Measurements from ENCODE around the gene WNT5A. TPM values are rescaled to one million over a fixed set of nuclear protein-coding genes. Genes with fewer than 3 reads are reported as not detected.
A peak's percentile ranks its signal among the peaks of the same experiment; 100 is the strongest.

The WNT5A gene
- 8.9 TPM for total RNA-seq

GRCh38 chr3:55486857-55487380 lies at the start of gene WNT5A:
Gene WNT5A (minus strand): TSS chr3:55487306. CDS start chr3:55486985, 321 bp downstream.
- Histone ChIP-seq H3K27me3 (ENCODE audit: control insufficient read depth in 3 of 3, insufficient read depth in 3 of 3, low read length in 3 of 3) (peaks cover 13 to 23% (median 17%) of the 10 kb centered on the region in 3 donors), H3K9ac (ENCODE audit: low read depth in 1 of 3, low read length in 3 of 3) (peak within 1 kb of the TSS; percentile 80 to 87 (median 85)), H3K4me3 (ENCODE audit: low read length in 3 of 3) (peak within 1 kb of the TSS; percentile 84 to 85 (median 85)), H3K4me1 (ENCODE audit: control insufficient read depth in 3 of 3, insufficient read depth in 3 of 3, low read length in 3 of 3) (peaks cover 7 to 41% (median 16%) of the 10 kb centered on the region in 3 donors), H3K9me3 (ENCODE audit: control insufficient read depth in 3 of 3, low read length in 3 of 3) (no peaks in the 10 kb centered on the region), H3K36me3 (ENCODE audit: control insufficient read depth in 3 of 3, insufficient read depth in 3 of 3, low read length in 3 of 3) (no peaks in the 10 kb centered on the region), H3K27ac (ENCODE audit: low read depth, low read length) (peak within 1 kb of the TSS; percentile 47)

GRCh38 chr3:55534876-55535275 lies 47.8 kb upstream of the WNT5A start:
- H3K27ac ChIP-seq (ENCODE audit: low read depth, low read length): no peak overlapping the region
- H3K4me3 ChIP-seq (ENCODE audit: low read length in 3 of 3): no peak overlapping the region
- no peaks in the 10 kb centered on the region for H3K4me1 ChIP-seq (ENCODE audit: control insufficient read depth in 3 of 3, insufficient read depth in 3 of 3, low read length in 3 of 3)
- no peaks in the 10 kb centered on the region for H3K36me3 ChIP-seq (ENCODE audit: control insufficient read depth in 3 of 3, insufficient read depth in 3 of 3, low read length in 3 of 3)
- no peak overlapping the region for H3K9ac ChIP-seq (ENCODE audit: low read depth in 1 of 3, low read length in 3 of 3)
- H3K27me3 ChIP-seq (ENCODE audit: control insufficient read depth in 3 of 3, insufficient read depth in 3 of 3, low read length in 3 of 3): no peaks in the 10 kb centered on the region
- no peaks in the 10 kb centered on the region for H3K9me3 ChIP-seq (ENCODE audit: control insufficient read depth in 3 of 3, low read length in 3 of 3)

GRCh38 chr3:55532806-55533205 lies 45.7 kb upstream of the WNT5A start:
- H3K27ac ChIP-seq (ENCODE audit: low read depth, low read length): no peak overlapping the region
- no peaks in the 10 kb centered on the region for H3K27me3 ChIP-seq (ENCODE audit: control insufficient read depth in 3 of 3, insufficient read depth in 3 of 3, low read length in 3 of 3)
- H3K9ac ChIP-seq (ENCODE audit: low read depth in 1 of 3, low read length in 3 of 3): no peak overlapping the region
- H3K4me1 ChIP-seq (ENCODE audit: control insufficient read depth in 3 of 3, insufficient read depth in 3 of 3, low read length in 3 of 3): no peaks in the 10 kb centered on the region
- no peaks in the 10 kb centered on the region for H3K9me3 ChIP-seq (ENCODE audit: control insufficient read depth in 3 of 3, low read length in 3 of 3)
- no peaks in the 10 kb centered on the region for H3K36me3 ChIP-seq (ENCODE audit: control insufficient read depth in 3 of 3, insufficient read depth in 3 of 3, low read length in 3 of 3)
- H3K4me3 ChIP-seq (ENCODE audit: low read length in 3 of 3): no peak overlapping the region

- no peaks in the 10 kb centered on the region for H3K4me1 ChIP-seq (ENCODE audit: control insufficient read depth in 3 of 3, insufficient read depth in 3 of 3, low read length in 3 of 3)
- no peak overlapping the region for H3K4me3 ChIP-seq (ENCODE audit: low read length in 3 of 3)
- no peaks in the 10 kb centered on the region for H3K9me3 ChIP-seq (ENCODE audit: control insufficient read depth in 3 of 3, low read length in 3 of 3)
- no peaks in the 10 kb centered on the region for H3K27me3 ChIP-seq (ENCODE audit: control insufficient read depth in 3 of 3, insufficient read depth in 3 of 3, low read length in 3 of 3)
- H3K27ac ChIP-seq (ENCODE audit: low read depth, low read length): no peak overlapping the region
- no peak overlapping the region for H3K9ac ChIP-seq (ENCODE audit: low read depth in 1 of 3, low read length in 3 of 3)
- no peaks in the 10 kb centered on the region for H3K36me3 ChIP-seq (ENCODE audit: control insufficient read depth in 3 of 3, insufficient read depth in 3 of 3, low read length in 3 of 3)
These were observed 44.2 kb upstream of the WNT5A start for GRCh38 chr3:55531321-55531720.

- Histone ChIP-seq H3K9me3 (ENCODE audit: control insufficient read depth in 3 of 3, low read length in 3 of 3) (no peaks in the 10 kb centered on the region), H3K36me3 (ENCODE audit: control insufficient read depth in 3 of 3, insufficient read depth in 3 of 3, low read length in 3 of 3) (no peaks in the 10 kb centered on the region), H3K9ac (ENCODE audit: low read depth in 1 of 3, low read length in 3 of 3) (no peak overlapping the region), H3K4me1 (ENCODE audit: control insufficient read depth in 3 of 3, insufficient read depth in 3 of 3, low read length in 3 of 3) (no peaks in the 10 kb centered on the region), H3K27ac (ENCODE audit: low read depth, low read length) (no peak overlapping the region), H3K4me3 (ENCODE audit: low read length in 3 of 3) (no peak overlapping the region), H3K27me3 (ENCODE audit: control insufficient read depth in 3 of 3, insufficient read depth in 3 of 3, low read length in 3 of 3) (no peaks in the 10 kb centered on the region)
These were observed 40.3 kb upstream of the WNT5A start for GRCh38 chr3:55527361-55527760.

GRCh38 chr3:55526332-55527030 lies 39.4 kb upstream of the WNT5A start:
- no peak overlapping the region for H3K9ac ChIP-seq (ENCODE audit: low read depth in 1 of 3, low read length in 3 of 3)
- H3K9me3 ChIP-seq (ENCODE audit: control insufficient read depth in 3 of 3, low read length in 3 of 3): no peaks in the 10 kb centered on the region

GRCh38 chr3:55525436-55525835 lies 38.3 kb upstream of the WNT5A start:
- H3K27me3 ChIP-seq (ENCODE audit: control insufficient read depth in 3 of 3, insufficient read depth in 3 of 3, low read length in 3 of 3): no peaks in the 10 kb centered on the region
- peaks cover 0 to 2% (median 0%) of the 10 kb centered on the region in 3 donors for H3K4me1 ChIP-seq (ENCODE audit: control insufficient read depth in 3 of 3, insufficient read depth in 3 of 3, low read length in 3 of 3)
- H3K9me3 ChIP-seq (ENCODE audit: control insufficient read depth in 3 of 3, low read length in 3 of 3): no peaks in the 10 kb centered on the region
- no peak overlapping the region for H3K9ac ChIP-seq (ENCODE audit: low read depth in 1 of 3, low read length in 3 of 3)
- no peak overlapping the region for H3K4me3 ChIP-seq (ENCODE audit: low read length in 3 of 3)
- H3K36me3 ChIP-seq (ENCODE audit: control insufficient read depth in 3 of 3, insufficient read depth in 3 of 3, low read length in 3 of 3): no peaks in the 10 kb centered on the region
- no peak overlapping the region for H3K27ac ChIP-seq (ENCODE audit: low read depth, low read length)

More at GRCh38 chr3:55526332-55527030, 39.4 kb upstream of the WNT5A start:
- Histone ChIP-seq H3K27me3 (ENCODE audit: control insufficient read depth in 3 of 3, insufficient read depth in 3 of 3, low read length in 3 of 3) (no peaks in the 10 kb centered on the region), H3K27ac (ENCODE audit: low read depth, low read length) (no peak overlapping the region), H3K4me3 (ENCODE audit: low read length in 3 of 3) (no peak overlapping the region), H3K4me1 (ENCODE audit: control insufficient read depth in 3 of 3, insufficient read depth in 3 of 3, low read length in 3 of 3) (no peaks in the 10 kb centered on the region), H3K36me3 (ENCODE audit: control insufficient read depth in 3 of 3, insufficient read depth in 3 of 3, low read length in 3 of 3) (no peaks in the 10 kb centered on the region)

GRCh38 chr3:55524565-55525244 lies 37.6 kb upstream of the WNT5A start:
- H3K4me3 ChIP-seq (ENCODE audit: low read length in 3 of 3): no peak overlapping the region
- H3K9ac ChIP-seq (ENCODE audit: low read depth in 1 of 3, low read length in 3 of 3): no peak overlapping the region
- H3K4me1 ChIP-seq (ENCODE audit: control insufficient read depth in 3 of 3, insufficient read depth in 3 of 3, low read length in 3 of 3): peaks cover 0 to 2% (median 0%) of the 10 kb centered on the region in 3 donors
- H3K27ac ChIP-seq (ENCODE audit: low read depth, low read length): no peak overlapping the region
- no peaks in the 10 kb centered on the region for H3K36me3 ChIP-seq (ENCODE audit: control insufficient read depth in 3 of 3, insufficient read depth in 3 of 3, low read length in 3 of 3)
- H3K9me3 ChIP-seq (ENCODE audit: control insufficient read depth in 3 of 3, low read length in 3 of 3): no peaks in the 10 kb centered on the region
- H3K27me3 ChIP-seq (ENCODE audit: control insufficient read depth in 3 of 3, insufficient read depth in 3 of 3, low read length in 3 of 3): no peaks in the 10 kb centered on the region

- no peaks in the 10 kb centered on the region for H3K27me3 ChIP-seq (ENCODE audit: control insufficient read depth in 3 of 3, insufficient read depth in 3 of 3, low read length in 3 of 3)
- no peak overlapping the region for H3K27ac ChIP-seq (ENCODE audit: low read depth, low read length)
These were observed 36.4 kb upstream of the WNT5A start for GRCh38 chr3:55523471-55523870.

More at GRCh38 chr3:55523471-55523870, 36.4 kb upstream of the WNT5A start:
- Histone ChIP-seq H3K9me3 (ENCODE audit: control insufficient read depth in 3 of 3, low read length in 3 of 3) (no peaks in the 10 kb centered on the region), H3K36me3 (ENCODE audit: control insufficient read depth in 3 of 3, insufficient read depth in 3 of 3, low read length in 3 of 3) (no peaks in the 10 kb centered on the region), H3K4me1 (ENCODE audit: control insufficient read depth in 3 of 3, insufficient read depth in 3 of 3, low read length in 3 of 3) (peaks cover 0 to 2% (median 0%) of the 10 kb centered on the region in 3 donors), H3K9ac (ENCODE audit: low read depth in 1 of 3, low read length in 3 of 3) (no peak overlapping the region), H3K4me3 (ENCODE audit: low read length in 3 of 3) (no peak overlapping the region)
